Type B pancreatic cell (in vitro differentiated cells): ENCODE data around the gene AFP. TPM values are rescaled to one million over a fixed set of nuclear protein-coding genes. Genes with fewer than 3 reads are reported as not detected.

ENCODE experiments used
- DNase-seq: peaks from one replicate; pipeline ENCODE4 v3.0.0; 2021; ENCODE audit warnings: mixed read lengths; ENCODE audit not compliant: unreplicated experiment; ENCODE audit errors: extremely low spot score
- H3K27ac Mint-ChIP-seq: 2 replicates; pipeline ENCODE4 v1.8.0; 2021; ENCODE audit warnings: mild to moderate bottlenecking, mixed read lengths
- H3K27me3 Mint-ChIP-seq: 2 replicates; pipeline ENCODE4 v1.8.0; 2021; ENCODE audit warnings: mixed read lengths
- H3K36me3 Mint-ChIP-seq: 2 replicates; pipeline ENCODE4 v1.8.0; 2021; ENCODE audit warnings: mixed read lengths
- H3K4me1 Mint-ChIP-seq: one replicate; pipeline ENCODE4 v1.8.0; 2021; ENCODE audit warnings: mixed read lengths; ENCODE audit not compliant: unreplicated experiment
- H3K4me3 Mint-ChIP-seq: 2 replicates; pipeline ENCODE4 v1.8.0; 2021; ENCODE audit warnings: mild to moderate bottlenecking, mixed read lengths
- H3K9me3 Mint-ChIP-seq: 2 replicates; pipeline ENCODE4 v1.8.0; 2021; ENCODE audit warnings: mixed read lengths
- CTCF ChIP-seq: fragments of 200-600 bp; sonication (generic); conservative IDR thresholded peaks from 2 replicates; pipeline ENCODE4 v1.5.0; 2021; ENCODE audit warnings: antibody characterized with exemption, mild to moderate bottlenecking
- total RNA-seq: library from RNA; stranded (reverse); gene quantifications from 2 replicates; pipeline ENCODE4 v1.2.1, GENCODE V29; 2021; ENCODE audit warnings: low replicate concordance

The AFP gene
- total RNA-seq, 1 donor from 2014 or later, result 67.6 TPM

GRCh38 chr4:73445383-73446335, 9.6 kb downstream of the AFP start:
- Mint-ChIP-seq H3K27me3 (peaks cover 13% of the 10 kb centered on the region), H3K4me3 (no peak overlapping the region), H3K9me3 (no peaks in the 10 kb centered on the region), H3K36me3 (no peaks in the 10 kb centered on the region), H3K4me1 (peaks cover 6% of the 10 kb centered on the region), H3K27ac (no peak overlapping the region)
- no peak for TF ChIP-seq CTCF
- no peak for DNase-seq

- no peaks in the 10 kb centered on the region for H3K9me3 Mint-ChIP-seq
- H3K4me3 Mint-ChIP-seq, result no peak overlapping the region
- TF ChIP-seq CTCF, result peak; percentile 87
- no peaks in the 10 kb centered on the region for H3K36me3 Mint-ChIP-seq
- no peak for DNase-seq
- peaks cover 9% of the 10 kb centered on the region for H3K4me1 Mint-ChIP-seq
- H3K27me3 Mint-ChIP-seq, result peaks cover 13% of the 10 kb centered on the region
- H3K27ac Mint-ChIP-seq, result no peak overlapping the region
Measured at GRCh38 chr4:73446336-73446938, 10.4 kb downstream of the AFP start.

- Mint-ChIP-seq H3K4me1 (peaks cover 9% of the 10 kb centered on the region), H3K36me3 (no peaks in the 10 kb centered on the region), H3K4me3 (no peak overlapping the region), H3K9me3 (no peaks in the 10 kb centered on the region), H3K27me3 (peaks cover 13% of the 10 kb centered on the region), H3K27ac (no peak overlapping the region)
- no peak for TF ChIP-seq CTCF
- no peak for DNase-seq
Measured at GRCh38 chr4:73447671-73448070, 11.7 kb downstream of the AFP start.

- no peak for TF ChIP-seq CTCF
- Mint-ChIP-seq H3K4me3 (no peak overlapping the region), H3K27ac (no peak overlapping the region), H3K27me3 (peaks cover 16% of the 10 kb centered on the region), H3K4me1 (peaks cover 9% of the 10 kb centered on the region), H3K9me3 (no peaks in the 10 kb centered on the region), H3K36me3 (no peaks in the 10 kb centered on the region)
- no peak for DNase-seq
Measured at GRCh38 chr4:73448448-73449203, 12.6 kb downstream of the AFP start.

GRCh38 chr4:73450398-73451004, 14.5 kb downstream of the AFP start:
- no peak for TF ChIP-seq CTCF
- no peak for DNase-seq
- H3K9me3 Mint-ChIP-seq, result no peaks in the 10 kb centered on the region
- no peaks in the 10 kb centered on the region for H3K36me3 Mint-ChIP-seq
- peaks cover 9% of the 10 kb centered on the region for H3K4me1 Mint-ChIP-seq
- no peak overlapping the region for H3K4me3 Mint-ChIP-seq
- no peak overlapping the region for H3K27ac Mint-ChIP-seq
- H3K27me3 Mint-ChIP-seq, result peaks cover 16% of the 10 kb centered on the region
